Osteocyte (in vitro differentiated cells): ENCODE results near the gene COQ8B. TPM values are rescaled to one million over a fixed set of nuclear protein-coding genes. Genes with fewer than 3 reads are reported as not detected.

Experiments used
- DNase-seq: peaks from one replicate; pipeline ENCODE4 v3.0.0; 2021; ENCODE audit warnings: mixed read lengths; ENCODE audit not compliant: unreplicated experiment; ENCODE audit errors: extremely low spot score
- H3K27ac Mint-ChIP-seq: one replicate; pipeline ENCODE4 v1.8.0; 2021; ENCODE audit warnings: mild to moderate bottlenecking, mixed read lengths; ENCODE audit not compliant: unreplicated experiment
- H3K27me3 Mint-ChIP-seq: one replicate; pipeline ENCODE4 v1.8.0; 2021; ENCODE audit warnings: mixed read lengths; ENCODE audit not compliant: unreplicated experiment
- H3K36me3 Mint-ChIP-seq: one replicate; pipeline ENCODE4 v1.8.0; 2021; ENCODE audit warnings: mixed read lengths; ENCODE audit not compliant: unreplicated experiment
- H3K4me1 Mint-ChIP-seq: one replicate; pipeline ENCODE4 v1.8.0; 2021; ENCODE audit warnings: mixed read lengths; ENCODE audit not compliant: unreplicated experiment
- H3K4me3 Mint-ChIP-seq: one replicate; pipeline ENCODE4 v1.8.0; 2021; ENCODE audit warnings: mild to moderate bottlenecking, moderate library complexity, mixed read lengths; ENCODE audit not compliant: unreplicated experiment
- H3K9me3 Mint-ChIP-seq: one replicate; pipeline ENCODE4 v1.8.0; 2021; ENCODE audit warnings: mixed read lengths; ENCODE audit not compliant: unreplicated experiment
- CTCF ChIP-seq: fragments of 200-600 bp; sonication (generic); IDR thresholded peaks from 2 replicates; pipeline ENCODE4 v1.5.0; 2021; ENCODE audit warnings: antibody characterized with exemption, mild to moderate bottlenecking, moderate library complexity
- total RNA-seq: library from RNA; stranded (reverse); gene quantifications from 2 replicates; pipeline ENCODE4 v1.2.1, GENCODE V29; 2021

Gene COQ8B
- total RNA-seq, 1 donor from 2014 or later = 42.0 TPM

- peaks cover 29% of the 10 kb centered on the region for H3K4me1 Mint-ChIP-seq
- H3K27ac Mint-ChIP-seq = peak overlapping the region; percentile 68
- no peak for TF ChIP-seq CTCF
- peaks cover 27% of the 10 kb centered on the region for H3K36me3 Mint-ChIP-seq
- H3K4me3 Mint-ChIP-seq = no peak overlapping the region
- no peaks in the 10 kb centered on the region for H3K27me3 Mint-ChIP-seq
- DNase-seq = no peak
- no peaks in the 10 kb centered on the region for H3K9me3 Mint-ChIP-seq
Measured at GRCh38 chr19:40754611-40755247, 38.0 kb upstream of the COQ8B start.

GRCh38 chr19:40752257-40752781 lies 35.6 kb upstream of the COQ8B start:
- Mint-ChIP-seq H3K4me1 (peaks cover 40% of the 10 kb centered on the region), H3K4me3 (peak overlapping the region; percentile 92), H3K27me3 (no peaks in the 10 kb centered on the region), H3K9me3 (no peaks in the 10 kb centered on the region), H3K36me3 (peaks cover 17% of the 10 kb centered on the region), H3K27ac (peak overlapping the region; percentile 94)
- DNase-seq = no peak
- no peak for TF ChIP-seq CTCF

GRCh38 chr19:40750874-40751537 lies 34.3 kb upstream of the COQ8B start, which contains the start of gene SNRPA:
SNRPA (plus strand) TSS chr19:40751203; CDS start chr19:40751409, 206 bp downstream.
- Mint-ChIP-seq H3K9me3 (no peaks in the 10 kb centered on the region), H3K27ac (peak within 1 kb of the TSS; percentile 94), H3K36me3 (peaks cover 13% of the 10 kb centered on the region), H3K4me3 (peak within 1 kb of the TSS; percentile 92), H3K27me3 (no peaks in the 10 kb centered on the region), H3K4me1 (peaks cover 40% of the 10 kb centered on the region)
- peak; percentile 99 for DNase-seq
- no peak for TF ChIP-seq CTCF

- Mint-ChIP-seq H3K9me3 (no peaks in the 10 kb centered on the region), H3K4me3 (peak within 1 kb of the TSS; percentile 92), H3K27ac (peak within 1 kb of the TSS; percentile 94), H3K27me3 (no peaks in the 10 kb centered on the region), H3K4me1 (peaks cover 47% of the 10 kb centered on the region), H3K36me3 (peaks cover 9% of the 10 kb centered on the region)
- DNase-seq = peak; percentile 100
- no peak for TF ChIP-seq CTCF
Measured at GRCh38 chr19:40750058-40750873, 33.6 kb upstream of the COQ8B start, which contains the start of gene ACTMAP. ACTMAP (minus strand) TSS chr19:40750477; CDS start chr19:40749803, 674 bp downstream.
